HG03520 (cell line): ENCODE results near the gene GLRA2.

Experiments used
- ATAC-seq: cut with Tn5 transposase; IDR thresholded peaks from one replicate; pipeline ENCODE4 v1.9.1; 2021; ENCODE audit warnings: mild to moderate bottlenecking, moderate library complexity; ENCODE audit not compliant: unreplicated experiment

GLRA2 gene

GRCh38 chrX:14529290-14529989, at the start of gene GLRA2:
TSS of gene GLRA2 (plus strand) at chrX:14529536. CDS start at chrX:14530058, 522 bp downstream.
- no peak for ATAC-seq

DNA sequence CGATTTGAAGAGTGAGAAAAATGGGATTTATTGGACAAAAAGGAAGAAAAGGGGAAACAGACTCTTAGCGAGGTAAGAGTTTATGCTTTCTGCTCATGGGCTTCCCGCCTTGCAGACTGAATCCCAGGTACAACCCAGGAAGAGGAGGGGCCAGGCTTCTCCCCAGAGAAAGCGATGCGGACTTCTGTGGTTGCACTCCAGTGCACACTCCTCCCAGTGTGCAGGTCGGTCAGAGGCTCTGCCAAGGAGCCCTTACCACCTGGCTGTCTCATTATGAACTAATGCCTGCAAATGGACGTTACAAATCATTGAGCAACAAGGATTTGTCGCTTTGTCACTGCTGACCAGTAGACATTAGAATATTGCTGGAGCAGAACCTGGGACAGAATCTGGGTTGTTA, 39.9 kb upstream of the GLRA2 start:
- ATAC-seq, result no peak

DNA sequence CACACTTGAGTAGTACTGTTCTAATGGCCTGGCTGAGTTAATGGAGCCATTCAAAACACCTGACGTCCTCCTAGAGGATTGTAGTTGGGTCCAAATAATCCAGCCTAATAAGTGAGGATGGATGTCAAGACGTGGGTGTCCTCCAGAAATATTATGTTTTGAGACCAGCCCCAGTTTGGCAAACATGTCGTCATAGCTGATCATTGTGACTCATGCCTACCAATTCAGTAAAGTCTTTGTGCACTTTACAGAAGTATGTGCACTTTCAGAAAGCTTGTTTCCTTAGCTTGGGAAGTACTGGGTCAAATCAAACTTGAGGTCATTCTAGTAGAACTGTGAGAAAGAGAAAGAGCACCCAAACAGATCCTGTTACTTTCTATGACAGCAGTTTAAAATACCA, 37.6 kb upstream of the GLRA2 start:
- no peak for ATAC-seq

GRCh38 chrX:14496674-14497073, 32.7 kb upstream of the GLRA2 start:
- no peak for ATAC-seq

GRCh38 chrX:14497184-14497666, 32.1 kb upstream of the GLRA2 start:
- ATAC-seq, result peak; percentile 68

DNA sequence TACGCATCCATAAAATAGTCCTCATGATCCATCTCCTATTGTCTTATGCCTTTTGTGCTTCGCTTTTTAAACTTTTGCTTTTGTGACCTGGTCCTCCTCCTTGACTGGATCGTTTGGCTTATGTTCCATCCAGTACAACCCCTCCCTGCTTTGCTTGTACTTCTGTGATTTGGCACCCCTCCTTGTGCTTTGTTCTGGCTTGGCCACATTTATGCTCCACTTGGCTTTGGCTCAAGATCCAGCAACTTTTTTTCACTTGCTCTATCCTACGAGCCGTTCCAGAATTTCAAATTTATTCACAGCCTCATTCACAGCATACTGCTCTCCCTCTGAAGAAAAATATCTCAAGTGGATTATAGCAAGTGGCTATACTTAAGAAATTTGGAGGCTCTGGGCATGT, 28.0 kb upstream of the GLRA2 start:
- ATAC-seq, result no peak

DNA sequence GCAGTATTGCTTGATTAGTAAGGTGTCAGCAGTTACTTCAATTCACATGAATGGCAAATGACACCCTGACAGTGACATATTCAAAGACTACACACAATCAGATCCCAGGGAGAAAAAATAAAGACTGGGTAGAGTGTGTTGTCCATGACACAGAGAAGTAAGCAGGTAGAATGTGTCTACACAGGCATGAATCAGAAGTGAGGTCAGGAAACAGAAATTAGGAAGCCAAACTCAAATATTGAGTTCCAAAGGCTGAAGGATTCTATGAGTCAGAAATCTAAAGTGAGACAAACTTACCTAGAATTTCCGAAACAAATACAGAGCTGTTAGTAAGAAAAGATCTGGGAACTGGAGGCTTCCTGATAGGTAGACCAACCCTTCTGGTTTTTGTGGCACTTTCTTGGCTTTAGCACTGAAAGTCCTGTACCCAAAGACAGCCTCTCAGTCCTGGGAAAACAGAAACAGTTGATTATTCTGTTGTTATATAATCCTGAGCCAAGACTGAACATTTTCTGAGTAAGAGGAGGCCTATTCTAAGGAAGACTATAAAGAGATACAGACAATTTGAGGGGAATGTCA, 24.3 kb upstream of the GLRA2 start:
- ATAC-seq, result no peak

DNA sequence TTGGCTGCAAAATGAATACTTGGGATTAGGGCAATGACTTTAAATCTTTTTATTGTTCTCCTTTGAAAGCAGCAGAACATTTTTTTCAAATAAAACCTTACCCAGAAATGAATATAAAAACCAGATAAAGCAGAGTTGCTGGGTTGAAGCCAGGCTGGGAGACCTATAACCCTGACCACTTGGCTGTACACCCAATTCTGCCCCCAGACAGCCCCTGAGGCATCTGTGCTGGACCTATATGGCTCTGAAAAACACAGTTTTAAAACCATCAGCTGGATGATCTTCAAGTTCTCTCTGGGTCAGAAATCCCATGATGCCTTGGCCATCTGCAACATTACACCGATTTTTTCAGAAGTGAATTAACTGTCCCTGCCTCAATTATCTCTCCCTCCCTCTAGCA, 23.7 kb upstream of the GLRA2 start:
- ATAC-seq, result no peak

DNA sequence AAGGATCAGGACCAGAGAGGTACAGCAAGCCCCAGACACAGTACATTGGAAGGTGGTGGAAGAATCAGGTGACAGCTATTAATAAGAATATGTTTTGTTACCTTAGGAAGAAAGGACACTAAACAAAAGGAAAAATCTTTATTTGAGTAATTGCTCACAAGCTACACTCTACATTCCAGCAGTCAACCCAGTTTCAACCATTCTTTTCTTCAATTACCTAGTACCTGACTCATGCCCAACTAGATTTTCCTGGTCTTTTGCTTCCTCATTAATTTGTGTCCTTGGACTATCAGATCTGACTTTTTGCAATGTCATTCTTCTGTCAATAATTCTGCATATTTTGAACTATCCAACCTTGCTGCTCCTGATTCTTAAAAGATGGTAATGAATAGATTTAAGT, 22.5 kb upstream of the GLRA2 start:
- no peak for ATAC-seq

GRCh38 chrX:14508025-14508690, 21.2 kb upstream of the GLRA2 start:
- no peak for ATAC-seq

- ATAC-seq, result no peak
These were observed 19.8 kb upstream of the GLRA2 start for GRCh38 chrX:14509325-14510057.

DNA sequence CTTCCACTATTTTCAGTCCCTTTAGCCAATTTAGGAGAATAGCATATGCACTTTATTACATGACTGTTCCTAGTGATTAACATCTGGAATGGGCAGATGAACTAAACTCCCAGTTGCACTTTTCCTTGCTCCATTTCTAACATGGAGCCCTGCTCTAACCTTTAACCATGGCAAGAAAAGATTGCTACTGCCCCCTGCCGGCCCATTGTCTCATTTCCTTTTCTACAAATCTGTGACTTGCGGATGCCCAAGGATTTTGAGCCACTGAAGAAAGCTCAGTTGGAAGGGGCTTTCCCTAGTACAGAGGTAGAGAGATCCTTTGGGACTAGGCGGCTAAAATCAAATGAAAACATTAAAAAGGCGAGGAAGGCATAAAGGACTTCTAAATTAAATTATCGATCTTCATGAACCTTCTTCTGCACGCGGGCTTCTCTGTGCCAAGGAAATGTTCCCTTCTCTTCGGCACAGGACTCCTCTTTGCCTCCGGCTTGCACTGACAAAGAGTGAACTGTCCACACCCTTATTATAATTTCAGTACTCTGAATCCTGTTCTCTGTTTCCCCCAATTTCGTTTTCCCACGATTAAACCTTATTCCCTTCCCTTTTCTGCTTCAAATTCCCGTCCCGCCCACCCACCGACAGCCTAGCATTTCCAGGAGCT, 577 bp upstream of the GLRA2 start:
- ATAC-seq, result peak; percentile 61

DNA sequence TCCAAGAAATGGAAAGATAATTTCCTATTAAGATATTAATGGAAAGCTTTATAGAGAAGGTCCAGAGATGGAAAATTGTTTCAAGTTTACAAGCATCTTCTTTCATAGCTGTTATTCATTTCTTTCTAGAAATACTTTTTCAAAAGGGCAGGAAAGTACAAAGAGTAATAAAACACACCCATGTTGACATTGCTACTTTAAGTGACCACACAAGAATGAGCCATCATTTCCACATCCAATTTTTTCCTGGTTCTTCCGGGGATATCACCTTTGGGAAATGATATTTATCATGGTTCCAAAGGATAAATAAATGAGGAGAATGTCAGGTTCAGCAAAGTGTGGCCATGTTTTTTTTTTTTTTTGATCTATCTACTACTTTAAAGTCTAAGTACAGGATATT, 4.5 kb downstream of the GLRA2 start:
- ATAC-seq, result no peak

DNA sequence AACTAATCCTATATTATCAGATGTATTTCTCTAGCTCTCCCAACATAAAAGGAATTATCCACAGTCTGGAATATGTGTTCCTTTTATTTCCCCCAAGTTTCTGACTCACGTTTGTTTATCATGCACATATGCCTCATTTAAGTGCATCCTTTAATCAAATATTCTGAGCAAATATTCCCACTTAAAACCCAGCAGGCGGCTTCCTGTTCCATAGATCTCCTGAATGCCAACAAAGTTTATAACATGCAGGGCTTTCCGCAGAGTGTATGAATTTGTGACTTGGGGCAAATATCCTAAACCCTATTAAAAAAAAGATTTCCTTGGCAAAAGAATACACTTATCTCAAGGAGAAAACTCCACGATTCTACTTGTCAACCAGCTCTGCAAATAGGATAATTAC, 16.9 kb downstream of the GLRA2 start:
- no peak for ATAC-seq

- ATAC-seq, result no peak
These were observed 24.9 kb downstream of the GLRA2 start for GRCh38 chrX:14554131-14554715.

- no peak for ATAC-seq
These were observed 34.7 kb downstream of the GLRA2 start for GRCh38 chrX:14564058-14564457.

DNA sequence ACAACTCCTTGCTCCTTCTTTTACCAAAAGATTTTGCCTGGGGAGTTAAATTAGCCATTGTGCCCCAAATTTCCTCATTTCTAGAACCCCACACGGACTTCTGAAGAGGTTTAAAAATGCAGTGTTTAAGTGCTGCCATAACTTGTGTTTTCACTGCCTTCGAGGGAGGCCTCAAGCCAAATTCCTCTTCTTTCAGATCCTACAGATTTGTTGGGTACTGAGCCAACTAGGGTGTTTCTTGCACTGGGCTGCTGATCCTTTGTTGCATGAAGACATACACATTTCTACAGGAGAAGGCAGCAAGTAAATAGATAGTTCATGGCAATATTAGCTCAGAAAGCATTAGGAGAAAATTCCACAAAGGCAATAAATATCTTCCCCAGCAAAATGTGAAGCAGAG, 43.8 kb downstream of the GLRA2 start:
- ATAC-seq, result no peak

DNA sequence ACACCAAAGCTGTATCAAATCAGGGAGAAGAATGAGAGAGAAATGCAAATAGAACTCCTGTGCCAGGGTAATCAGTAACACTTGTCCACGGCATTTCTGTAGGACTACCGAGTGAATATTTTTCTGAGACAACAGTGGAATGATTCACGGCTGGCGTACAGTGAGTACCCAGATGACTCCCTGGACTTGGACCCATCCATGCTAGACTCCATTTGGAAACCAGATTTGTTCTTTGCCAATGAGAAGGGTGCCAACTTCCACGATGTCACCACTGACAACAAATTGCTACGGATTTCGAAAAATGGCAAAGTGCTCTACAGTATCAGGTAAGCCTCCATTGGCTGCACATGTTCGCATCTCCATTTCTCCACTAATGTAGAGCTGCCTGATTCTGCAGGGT, 51.7 kb downstream of the GLRA2 start:
- no peak for ATAC-seq

DNA sequence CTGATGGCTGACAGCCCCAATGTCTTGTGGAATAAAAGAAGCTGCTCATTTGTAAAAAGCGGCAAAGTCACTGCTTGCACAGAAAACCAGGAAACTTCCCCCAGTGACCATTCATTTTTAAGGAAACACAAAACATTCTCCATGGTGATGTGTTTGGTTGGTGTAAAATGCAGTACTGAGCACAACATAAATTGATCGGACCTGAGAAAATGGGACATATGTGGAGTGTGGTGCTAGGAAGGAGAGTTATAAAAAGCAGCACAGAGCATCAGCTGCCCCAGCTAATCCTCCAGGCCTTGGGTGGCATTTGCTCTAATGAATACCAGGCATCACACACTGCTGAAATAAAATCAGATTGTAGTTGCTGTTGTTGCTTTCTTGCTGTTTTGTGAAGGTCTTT, 55.2 kb downstream of the GLRA2 start:
- ATAC-seq, result no peak

- ATAC-seq, result no peak
These were observed 60.9 kb downstream of the GLRA2 start for GRCh38 chrX:14590216-14590615.
